GM18951 (cell line): Measurements from ENCODE around the gene FLII.
"Not testable (repeated sequence)": the region's sequence is repeated elsewhere in the genome, so short reads cannot be mapped to it uniquely, and the experiment has no call there.

Experiments
- POLR2A ChIP-seq: IDR thresholded peaks from 4 replicates; pipeline ENCODE4 v1.6.1; 2011; ENCODE audit warnings: mild to moderate bottlenecking; ENCODE audit not compliant: insufficient read length, insufficient read depth; ENCODE audit errors: extremely low read depth
- in situ Hi-C: fragments of 300-500 bp; cut with MboI; formaldehyde crosslinking; loops from one replicate; pipeline ENCODE4 v1.12.0; 2022; ENCODE audit warnings: low sequenced_read_pairs, mixed read lengths, inconsistent platforms; ENCODE audit not compliant: unreplicated experiment

FLII gene

GRCh38 chr17:18258356-18259038, at the start of gene FLII:
Gene FLII, minus strand, starts transcription at chr17:18258738. Its CDS starts 48 bp downstream, at chr17:18258690.
- in situ Hi-C loops, result no loop called here
- peak; percentile 75 for TF ChIP-seq POLR2A

GRCh38 chr17:18303206-18303605, 44.7 kb upstream of the FLII start:
- in situ Hi-C loops, result not testable (repeated sequence)

GRCh38 chr17:18300725-18301480, 42.4 kb upstream of the FLII start:
- no peak for TF ChIP-seq POLR2A
- in situ Hi-C loops, result no loop called here

GRCh38 chr17:18298061-18298460, 39.5 kb upstream of the FLII start:
- in situ Hi-C loops, result not testable (repeated sequence)

- no peak for TF ChIP-seq POLR2A
- in situ Hi-C loops, result no loop called here
These were observed 33.4 kb upstream of the FLII start for GRCh38 chr17:18291718-18292540.

GRCh38 chr17:18285296-18285695, 26.8 kb upstream of the FLII start:
- in situ Hi-C loops, result no loop called here
- TF ChIP-seq POLR2A, result no peak

GRCh38 chr17:18281788-18282187, 23.2 kb upstream of the FLII start:
- no peak for TF ChIP-seq POLR2A
- in situ Hi-C loops, result no loop called here

GRCh38 chr17:18280766-18281371, 22.3 kb upstream of the FLII start:
- in situ Hi-C loops, result no loop called here
- no peak for TF ChIP-seq POLR2A

GRCh38 chr17:18280249-18280648, 21.7 kb upstream of the FLII start:
- in situ Hi-C loops, result no loop called here
- TF ChIP-seq POLR2A, result no peak

GRCh38 chr17:18278867-18279266, 20.3 kb upstream of the FLII start:
- no peak for TF ChIP-seq POLR2A
- in situ Hi-C loops, result no loop called here

GRCh38 chr17:18277076-18277475, 18.5 kb upstream of the FLII start:
- in situ Hi-C loops, result no loop called here
- TF ChIP-seq POLR2A, result no peak

- no peak for TF ChIP-seq POLR2A
- in situ Hi-C loops, result no loop called here
These were observed 11.8 kb upstream of the FLII start for GRCh38 chr17:18270046-18270931.
